Measurements from ENCODE around the gene IQCK.

IQCK gene

DNA sequence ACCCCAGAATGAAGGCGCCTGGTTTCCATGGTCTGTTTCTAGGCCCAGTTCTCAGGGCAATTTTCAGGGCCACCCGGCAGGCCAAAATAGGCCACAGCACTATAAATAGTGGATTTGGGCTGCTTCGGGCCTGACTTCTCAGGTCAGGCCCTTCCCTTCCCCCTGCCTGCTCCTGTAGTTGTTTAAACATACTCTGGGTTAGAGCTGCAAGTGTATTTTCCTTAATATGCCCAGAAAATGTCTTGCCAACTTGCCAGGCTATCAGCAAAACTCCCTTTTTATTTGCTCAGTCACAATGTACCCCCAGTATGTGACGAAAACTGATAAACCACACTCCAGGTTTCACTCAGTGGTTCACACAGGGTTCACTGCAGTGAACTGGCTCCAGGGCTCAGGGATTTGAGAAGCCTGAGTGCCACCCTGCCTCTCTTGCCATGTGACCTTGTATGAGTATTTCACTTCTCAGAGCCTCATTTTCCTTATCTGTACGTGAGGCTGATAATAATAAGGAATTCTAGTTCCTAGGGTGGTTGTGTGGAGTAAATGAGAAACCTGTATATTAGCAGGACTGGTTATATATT is 90.1 kb downstream of the IQCK start:
- DNase-seq = peak in 1 of 5 donors; percentile 40

DNA sequence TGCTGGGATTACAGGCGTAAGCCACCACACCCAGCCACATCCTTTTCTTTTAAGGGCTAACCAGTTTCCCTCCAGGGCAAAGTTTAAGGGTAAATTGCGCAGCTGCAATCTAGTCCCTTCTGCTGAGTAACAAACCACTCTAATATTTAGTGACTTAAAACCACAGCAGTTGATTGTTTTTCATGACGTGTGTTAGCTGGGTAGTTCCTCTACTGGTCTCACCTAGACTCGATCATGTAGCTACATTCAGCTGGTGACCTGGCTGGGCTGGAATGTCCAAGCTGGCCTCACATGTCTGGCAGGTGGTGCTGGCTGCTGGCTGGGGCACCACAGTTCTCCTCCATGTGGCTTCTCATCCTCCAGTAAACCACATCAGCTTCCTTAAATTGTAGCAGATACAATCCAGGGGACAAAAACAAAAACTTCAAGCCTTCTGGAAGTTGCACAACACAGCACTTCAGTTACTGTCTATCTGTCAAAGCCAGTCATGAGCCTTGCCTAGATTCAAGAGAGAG is 91.1 kb downstream of the IQCK start:
- peak in 1 of 5 donors; percentile 38 for DNase-seq

DNA sequence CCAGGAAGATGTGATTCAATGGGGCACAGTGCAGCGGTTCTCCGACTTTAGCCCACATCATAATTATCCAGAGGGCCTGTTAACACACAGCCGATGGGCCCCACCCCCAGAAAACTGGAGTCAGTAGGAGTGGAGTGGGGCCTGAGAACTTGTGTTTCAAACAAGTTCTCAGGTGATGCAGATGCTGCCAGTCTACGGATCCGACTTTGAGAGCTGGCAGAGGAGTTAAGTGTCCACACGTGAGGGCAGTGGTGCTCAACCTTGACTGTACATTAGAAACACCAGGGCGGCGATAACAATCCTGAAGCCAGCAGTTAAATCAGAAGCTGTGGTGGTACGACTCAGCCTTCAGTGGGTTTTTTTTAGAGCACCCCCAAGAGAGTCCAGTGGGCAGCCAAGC is 91.6 kb downstream of the IQCK start:
- no peak for DNase-seq

DNA sequence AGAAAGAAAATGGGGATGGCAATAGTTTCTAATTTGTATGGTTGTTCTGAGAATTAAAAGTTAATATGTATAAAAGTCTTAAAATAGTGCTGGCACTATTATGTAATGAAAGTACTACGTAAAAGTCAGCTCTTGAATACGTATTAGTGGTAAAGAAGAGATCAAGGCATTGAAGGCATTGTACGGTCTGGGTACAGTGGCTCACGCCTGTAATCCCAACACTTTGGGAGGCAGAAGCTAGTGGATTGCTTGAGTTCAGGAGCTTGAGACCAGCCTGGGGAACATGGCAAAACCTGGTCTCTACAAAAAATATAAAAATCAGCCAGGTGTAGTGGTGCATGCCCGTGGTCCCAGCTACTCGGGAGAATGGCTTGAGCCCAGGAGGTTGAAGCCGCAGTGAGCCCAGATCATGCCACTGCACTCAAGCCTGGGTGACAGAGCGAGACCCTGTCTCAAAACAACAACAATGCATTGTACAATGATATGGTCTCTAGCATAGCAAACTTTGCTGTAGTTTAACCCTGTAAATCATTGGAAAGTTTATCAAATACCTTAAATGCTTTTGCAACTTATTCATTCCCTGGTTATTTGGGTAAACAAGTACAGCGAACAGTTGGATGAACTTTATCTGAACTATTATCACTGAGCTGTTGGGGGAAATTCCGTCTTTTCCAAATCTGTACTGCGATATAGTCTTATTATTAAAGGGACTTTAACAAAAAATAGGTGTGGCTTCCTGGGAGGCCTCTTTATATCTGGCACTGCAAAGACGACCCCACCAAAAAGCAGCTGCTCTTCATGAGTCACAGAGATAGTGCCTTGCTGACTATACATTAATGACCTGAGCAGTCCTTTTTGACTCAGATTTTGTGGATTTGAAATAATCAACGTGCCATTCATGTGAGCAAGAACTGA is 93.0 kb downstream of the IQCK start:
- no peak for DNase-seq

DNA sequence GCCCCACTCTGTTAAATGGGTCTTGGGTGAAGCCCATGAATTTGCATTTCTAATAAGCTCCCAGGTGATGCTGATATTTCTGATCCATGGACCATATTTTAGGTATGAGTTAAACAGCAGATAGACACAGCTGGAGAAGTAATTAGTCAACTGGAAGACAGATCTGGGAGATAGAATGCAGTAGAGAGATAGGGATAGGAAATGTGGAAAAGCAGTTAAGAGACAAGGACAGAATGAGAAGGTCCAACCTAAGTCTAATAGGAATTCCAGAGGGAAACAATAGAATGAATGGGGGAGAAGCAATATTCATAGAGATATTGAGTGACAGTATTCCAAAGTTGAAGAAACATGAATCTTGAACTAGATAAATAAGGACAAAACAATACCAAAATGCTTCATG is 94.9 kb downstream of the IQCK start:
- no peak for DNase-seq

DNA sequence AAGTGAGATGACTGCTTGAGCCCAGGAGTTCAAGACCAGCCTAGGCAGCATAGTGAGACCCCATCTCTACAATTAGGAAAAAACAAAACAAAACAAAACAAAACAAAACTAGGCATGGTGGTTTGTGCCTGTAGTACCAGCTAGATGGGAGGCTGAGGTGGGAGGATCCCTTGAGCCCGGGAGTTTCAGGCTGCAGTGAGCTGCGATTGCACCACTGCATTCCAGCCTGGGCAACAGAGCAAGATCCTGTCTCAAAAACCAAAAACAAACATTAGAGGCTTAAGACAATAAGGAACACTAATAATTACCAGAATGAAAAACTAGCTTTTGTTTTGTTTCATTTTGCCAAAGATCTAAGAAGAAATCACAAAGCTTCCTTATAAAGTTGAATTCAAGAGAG is 97.3 kb downstream of the IQCK start:
- DNase-seq = no peak

DNA sequence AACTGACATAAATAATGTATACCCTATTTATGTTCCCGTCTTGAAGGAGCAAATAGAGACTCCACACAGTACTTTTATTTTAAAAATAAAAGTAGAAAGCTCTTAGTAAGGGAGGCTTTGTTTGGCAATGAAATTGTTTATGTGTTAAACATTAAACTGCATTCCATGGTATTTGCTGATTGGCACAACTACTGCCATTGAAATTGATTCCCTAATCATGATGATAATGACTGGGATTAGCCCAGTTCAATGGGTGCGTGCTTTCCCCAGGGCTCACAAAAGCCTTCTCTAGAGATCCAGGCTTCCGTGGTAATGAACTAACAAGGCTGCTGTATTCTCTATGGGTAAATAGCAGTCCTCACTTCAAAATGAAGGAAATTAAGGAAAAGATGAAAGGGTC is 99.1 kb downstream of the IQCK start:
- DNase-seq = no peak

DNA sequence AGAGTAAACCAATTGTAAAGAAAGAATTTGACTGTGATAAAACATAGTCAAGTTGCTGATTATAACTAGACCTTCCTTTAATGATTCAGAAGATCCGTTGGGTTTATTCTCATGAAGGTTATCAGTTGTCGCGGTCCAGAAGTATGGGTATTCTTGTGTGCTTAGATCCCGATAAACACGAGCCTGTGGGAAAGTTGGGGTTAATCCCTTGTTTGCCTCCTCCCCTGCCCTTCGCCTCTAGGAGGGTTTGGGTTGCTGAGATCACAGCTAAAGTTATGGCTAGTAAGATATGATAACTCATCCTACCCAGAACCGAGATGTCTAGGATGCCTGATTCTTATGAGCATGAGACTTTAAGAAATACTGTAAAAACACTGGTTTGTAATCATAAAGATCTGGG is 99.8 kb downstream of the IQCK start:
- DNase-seq = no peak

DNA sequence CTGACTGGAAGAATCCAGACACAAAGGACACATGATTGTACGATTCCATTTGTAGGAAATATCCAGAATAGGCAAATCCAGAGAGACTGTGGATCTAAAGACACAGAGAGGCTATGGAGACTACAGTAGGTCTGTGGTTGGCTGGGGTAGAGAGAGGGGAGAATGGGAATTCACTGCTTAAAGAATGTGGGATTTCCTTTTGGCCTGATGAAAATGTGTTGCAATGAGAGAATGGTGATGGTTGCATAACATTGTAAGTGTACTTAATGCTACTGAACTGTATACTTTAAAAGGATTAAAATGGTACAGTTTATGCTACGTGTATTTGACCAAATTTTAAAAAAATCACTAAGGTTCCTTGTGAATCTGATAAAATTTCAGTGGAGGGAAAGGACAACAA is 104.5 kb downstream of the IQCK start:
- DNase-seq = no peak

DNA sequence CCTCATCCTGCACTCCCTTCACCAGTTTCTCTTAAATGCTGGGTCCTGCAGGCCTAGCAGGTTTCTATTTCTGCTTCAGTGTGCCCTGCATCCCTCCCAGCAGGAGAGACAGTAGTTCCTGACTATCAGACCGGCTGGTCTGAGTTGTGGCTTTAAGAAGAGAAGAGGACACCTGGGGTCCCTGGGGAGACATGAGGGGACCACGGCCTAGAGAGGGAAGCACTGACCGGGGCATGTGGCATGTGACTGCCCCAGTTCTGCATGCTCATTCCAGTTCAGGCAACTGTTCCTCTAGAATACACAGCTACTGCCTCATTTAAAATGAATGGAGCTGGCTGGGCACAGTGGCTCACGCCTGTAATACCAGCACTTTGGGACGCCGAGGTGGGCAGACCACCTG is 105.3 kb downstream of the IQCK start:
- DNase-seq = no peak

DNA sequence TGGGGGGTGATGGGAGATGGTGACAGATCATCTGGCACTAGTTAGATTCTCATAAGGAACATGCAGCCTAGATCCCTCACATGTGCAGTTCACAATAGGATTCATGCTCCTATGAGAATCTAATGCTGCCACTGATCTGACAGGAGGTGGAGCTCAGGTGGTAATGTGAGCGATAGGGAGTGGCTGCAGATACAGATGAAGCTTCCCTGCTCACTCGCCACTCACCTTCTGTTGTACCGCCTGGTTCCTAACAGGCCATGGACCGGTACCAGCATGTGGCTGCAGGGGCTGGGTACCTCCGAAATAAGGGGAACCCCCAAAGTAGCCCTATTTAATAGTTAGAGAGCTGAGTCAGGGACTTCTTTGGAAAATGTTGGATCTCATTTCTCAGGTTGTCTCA is 106.1 kb downstream of the IQCK start:
- DNase-seq = no peak

DNA sequence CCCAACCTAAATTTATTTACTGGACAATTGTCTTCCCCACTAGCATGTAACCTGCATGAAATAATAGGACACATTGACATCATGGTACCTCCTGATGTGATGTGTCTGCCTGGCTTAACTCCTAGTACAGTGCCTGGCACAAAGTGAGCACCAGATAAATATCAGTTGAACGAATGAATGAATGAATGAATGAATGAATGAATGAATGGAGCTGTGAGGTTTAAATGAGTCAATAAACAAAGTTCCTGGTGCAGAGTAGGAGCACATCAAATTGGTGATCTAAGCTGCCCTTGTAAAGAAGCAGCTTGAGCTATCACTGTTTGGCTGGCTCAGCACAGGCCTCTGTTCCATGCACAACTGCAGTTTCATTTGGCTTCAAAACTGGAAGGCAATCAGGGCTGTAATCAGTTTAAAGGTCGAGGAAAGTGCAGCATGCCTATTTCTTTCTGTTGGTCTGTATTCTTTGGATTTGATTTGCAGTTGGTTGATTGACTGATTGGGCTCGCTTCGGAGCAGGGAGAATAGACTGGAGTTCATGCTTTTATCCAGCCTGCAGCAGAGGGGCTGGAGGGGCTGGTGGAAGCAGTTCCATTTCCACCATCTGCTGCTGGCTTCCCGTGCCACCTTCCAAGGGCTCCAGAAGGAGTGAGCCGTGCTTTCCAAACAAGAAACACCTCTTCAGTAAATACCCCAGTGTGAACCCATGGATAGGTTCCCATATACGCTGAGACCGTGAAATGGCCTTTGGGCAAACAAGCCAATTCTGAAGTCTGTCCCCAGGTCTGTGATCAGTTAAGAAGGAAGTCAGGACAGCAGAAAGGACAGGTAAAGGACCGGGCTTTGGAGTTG is 112.0 kb downstream of the IQCK start:
- no peak for DNase-seq

DNA sequence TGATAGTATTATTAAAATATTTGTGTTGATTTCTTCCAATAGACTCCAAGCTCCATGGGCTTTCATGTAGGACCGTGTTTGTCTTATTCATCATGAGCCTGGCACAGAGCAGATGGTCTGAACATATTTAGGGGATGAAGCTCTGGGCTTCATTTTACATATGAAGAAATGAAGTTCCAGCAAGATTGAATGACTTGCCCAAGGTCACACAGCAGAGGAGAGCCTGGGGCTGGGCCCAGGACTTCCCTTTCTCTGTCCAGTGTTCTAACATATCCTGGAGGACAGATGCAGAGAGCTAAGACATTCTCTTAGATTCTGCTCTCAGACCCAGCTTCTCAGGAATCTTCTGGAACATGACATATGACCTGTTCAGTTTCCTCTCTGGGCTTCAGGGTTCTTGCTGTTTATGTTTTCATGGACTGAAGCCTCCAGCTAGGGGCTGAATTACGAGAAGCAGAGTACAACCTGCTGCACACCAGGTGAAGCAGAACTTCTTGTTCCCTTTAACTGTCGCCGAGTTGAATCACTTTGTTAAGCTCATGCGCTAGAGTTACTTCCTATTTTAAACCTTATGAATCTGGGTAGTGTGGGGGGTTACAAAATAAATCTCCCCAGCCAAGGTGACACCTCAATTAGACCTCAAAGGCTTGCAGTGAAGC is 113.0 kb downstream of the IQCK start:
- no peak for DNase-seq

DNA sequence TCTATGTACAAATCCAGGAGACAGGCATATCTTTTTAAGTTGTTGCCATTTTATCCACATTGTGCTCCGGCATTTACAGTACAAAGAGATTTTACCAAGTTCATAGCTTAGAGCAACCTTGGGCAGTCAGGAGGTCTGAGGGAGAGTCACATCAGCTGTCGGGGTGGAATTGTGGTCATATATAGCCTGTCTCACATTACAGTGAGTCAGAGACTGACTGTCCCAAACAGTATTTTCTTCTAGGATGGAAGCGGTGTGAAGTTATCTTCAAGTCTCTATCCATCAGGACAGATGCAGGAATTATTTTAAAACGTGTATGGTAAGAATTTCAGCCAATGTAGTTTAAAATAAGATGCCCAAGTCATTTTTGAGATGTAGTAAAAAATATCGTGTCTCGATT is 113.6 kb downstream of the IQCK start:
- DNase-seq = no peak

DNA sequence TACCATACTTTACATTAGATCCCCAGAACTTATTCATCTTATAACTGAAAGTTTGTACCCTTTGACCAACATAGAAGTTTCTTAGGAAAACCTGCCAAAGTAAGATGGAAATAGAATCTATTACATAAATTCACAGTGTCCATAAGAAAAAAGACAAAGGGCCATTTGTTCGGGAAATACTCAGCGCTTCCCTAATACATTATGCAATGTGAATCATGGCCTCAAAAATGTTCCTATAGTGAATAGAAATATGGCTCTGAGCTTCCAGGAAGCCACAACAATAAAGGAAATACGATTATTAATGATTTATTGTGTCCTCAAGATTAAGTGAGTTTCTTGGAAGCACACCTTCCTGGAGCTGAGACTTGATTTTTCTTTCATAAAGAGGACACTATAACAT is 115.1 kb downstream of the IQCK start:
- DNase-seq = no peak

DNA sequence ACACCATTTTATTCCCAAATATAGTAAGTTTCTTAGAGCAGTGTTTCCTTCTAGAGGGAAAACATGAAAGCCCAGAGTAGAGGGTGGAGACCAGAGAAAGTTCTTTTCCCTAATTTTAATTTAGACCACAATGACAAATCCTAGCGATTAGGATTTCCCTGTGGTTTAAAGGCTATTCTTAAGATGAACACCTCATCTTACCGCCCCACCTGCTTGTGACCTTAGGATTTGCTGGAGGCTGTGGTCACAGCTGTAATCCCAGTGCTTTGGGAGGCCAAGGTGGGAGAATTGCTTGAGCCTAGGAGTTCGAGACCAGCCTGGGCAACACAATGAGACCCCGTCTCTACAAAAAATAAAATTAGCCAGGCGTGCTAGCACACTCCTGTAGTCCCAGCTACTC is 115.5 kb downstream of the IQCK start:
- no peak for DNase-seq

DNA sequence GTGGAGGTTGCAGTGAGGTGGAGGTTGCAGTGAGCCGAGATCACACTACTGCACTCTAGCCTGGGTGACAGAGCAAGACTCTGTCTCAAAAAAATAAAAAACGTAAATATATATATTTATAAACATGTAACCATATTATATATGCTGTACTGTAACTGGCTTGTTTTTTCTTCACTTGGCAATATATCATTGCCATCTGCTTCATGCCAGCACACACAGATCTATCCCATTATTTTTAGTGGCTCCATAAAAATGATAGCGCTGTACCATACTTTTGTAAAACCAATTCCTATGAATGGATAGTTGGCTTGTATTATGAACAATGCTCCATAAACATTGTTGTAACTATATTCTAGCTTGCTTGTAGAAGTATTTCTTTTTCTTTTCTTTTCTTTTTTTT is 117.1 kb downstream of the IQCK start:
- DNase-seq = no peak

DNA sequence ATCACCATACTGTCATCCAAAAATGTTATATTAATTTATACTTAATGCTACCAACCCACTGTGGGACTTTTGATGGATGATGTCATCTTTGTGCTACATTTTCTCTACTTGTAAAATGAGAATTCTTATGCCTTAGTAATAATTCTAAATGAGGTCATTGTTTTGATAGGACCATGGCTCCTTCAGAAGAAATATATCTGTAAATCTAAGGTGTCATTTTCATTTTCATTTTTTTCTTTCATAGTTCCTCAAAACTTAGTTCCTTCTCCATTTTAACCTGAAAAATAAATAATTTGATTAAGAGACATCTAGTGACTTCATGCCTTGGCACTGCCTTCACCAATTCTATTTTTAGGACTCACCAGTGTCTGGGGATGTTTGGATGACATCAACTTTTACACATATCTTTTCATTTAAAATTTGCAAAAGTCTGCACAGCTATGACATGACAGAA is 117.9 kb downstream of the IQCK start:
- DNase-seq = no peak

DNA sequence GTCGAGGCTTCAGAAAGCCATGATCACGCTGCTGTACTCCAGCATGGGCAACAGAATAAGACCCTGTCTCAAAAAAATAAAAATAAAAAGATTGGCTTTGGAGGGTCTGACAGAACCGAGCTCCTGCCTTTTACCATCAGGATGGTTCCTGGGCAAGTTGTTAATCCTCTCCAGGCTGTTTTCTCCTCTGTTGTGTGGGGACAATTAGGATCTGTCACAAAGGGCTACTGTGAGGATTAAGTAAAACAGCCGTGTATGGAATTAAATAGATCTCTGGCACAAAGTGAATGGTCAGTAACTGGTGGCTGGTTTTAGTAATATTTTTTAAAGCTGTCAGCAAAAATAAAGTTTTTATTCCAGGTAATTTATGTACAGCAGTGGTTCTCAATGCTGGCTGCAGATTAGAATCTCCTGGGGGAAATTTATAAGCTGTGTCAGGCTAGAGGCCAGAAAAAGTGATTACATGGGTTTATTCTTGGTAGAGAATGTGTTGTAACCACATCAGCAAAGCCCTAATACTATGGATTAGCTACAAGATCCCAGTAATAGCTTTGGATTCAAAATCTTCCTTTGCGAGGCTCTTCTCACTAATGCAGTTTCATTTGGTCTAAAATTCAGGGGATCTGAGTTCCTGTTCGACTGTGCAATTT is 119.4 kb downstream of the IQCK start:
- DNase-seq = no peak

DNA sequence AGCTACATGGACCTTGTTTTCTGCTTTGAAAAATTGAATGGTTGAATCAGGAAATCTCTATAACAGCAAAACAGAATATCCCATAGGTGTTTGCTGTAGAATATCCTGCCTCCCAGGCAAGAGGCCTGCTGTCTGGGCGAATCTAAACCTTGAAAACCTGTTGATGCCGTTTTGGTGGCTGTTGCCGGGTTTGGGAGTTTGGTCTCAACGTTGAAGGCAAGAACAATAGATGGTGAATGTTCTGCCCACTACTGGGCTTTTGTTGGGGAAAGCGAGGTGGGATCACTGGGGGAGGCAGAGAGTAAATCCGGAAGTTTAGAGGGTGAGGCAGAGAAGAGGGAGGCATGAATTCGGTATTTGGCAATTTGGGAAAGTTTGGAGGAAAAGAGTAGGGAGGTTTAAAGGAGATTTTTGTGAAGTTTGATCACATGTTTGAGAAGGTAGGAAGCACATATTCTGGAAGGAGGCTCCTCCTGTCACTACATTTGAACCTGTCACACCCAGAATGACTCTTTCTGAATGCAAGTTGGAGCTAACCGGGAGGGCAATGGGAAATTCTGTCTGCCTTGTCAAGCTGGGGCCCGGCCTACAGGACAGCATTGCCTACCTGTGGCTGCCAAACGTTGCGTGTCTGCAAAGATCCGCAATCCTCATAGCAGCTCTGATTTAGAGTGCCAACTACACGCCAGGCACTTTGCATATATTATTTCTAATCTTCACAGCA is 120.1 kb downstream of the IQCK start:
- no peak for DNase-seq

DNA sequence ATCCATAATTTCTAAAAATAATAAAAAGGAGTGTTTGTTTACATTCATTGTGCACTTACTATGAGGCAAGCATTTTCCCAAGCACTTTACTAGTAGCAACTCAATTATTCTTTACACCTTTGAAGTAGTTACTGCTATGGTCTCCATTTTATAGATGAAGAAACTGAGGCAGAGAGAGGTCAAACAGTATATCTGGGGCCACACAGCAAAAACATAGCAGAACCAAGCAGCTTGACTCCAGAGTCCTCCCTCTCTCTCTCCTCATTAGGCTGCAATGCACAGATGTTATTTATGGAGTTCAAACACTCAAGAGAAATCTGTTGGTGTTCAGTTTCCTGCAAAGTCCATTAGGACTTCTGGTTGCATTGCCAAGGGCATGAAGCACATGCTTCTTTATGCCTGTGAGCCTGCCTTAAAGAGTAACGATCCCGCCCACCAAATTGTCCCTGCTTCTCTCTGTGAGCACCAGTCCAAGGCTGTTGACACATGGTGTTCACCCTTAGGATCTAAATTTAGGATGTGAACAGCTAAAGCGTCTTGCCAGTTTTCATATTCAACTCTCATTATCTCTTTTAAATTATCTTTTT is 122.5 kb downstream of the IQCK start:
- no peak for DNase-seq

Measured in T-helper 1 cell (primary cell).